GM18498 (cell line): ENCODE results near the gene TPP2.

ENCODE experiments used
- ATAC-seq: cut with Tn5 transposase; IDR thresholded peaks from one replicate; pipeline ENCODE4 v1.9.1; 2021; ENCODE audit warnings: mild to moderate bottlenecking, moderate library complexity; ENCODE audit not compliant: unreplicated experiment

The TPP2 gene

GRCh38 chr13:102718746-102719145, 122.0 kb downstream of the TPP2 start:
- no peak for ATAC-seq

GRCh38 chr13:102721800-102722231, 125.0 kb downstream of the TPP2 start:
- ATAC-seq: no peak

GRCh38 chr13:102724923-102725322, 128.1 kb downstream of the TPP2 start:
- ATAC-seq: peak; percentile 68

- ATAC-seq: no peak
Observed at GRCh38 chr13:102726430-102726829, 129.6 kb downstream of the TPP2 start.
